Measurements from ENCODE around the gene OXA1L. TPM values are rescaled to one million over a fixed set of nuclear protein-coding genes. Genes with fewer than 3 reads are reported as not detected.

OXA1L gene
- total RNA-seq, 2 donors from 2014 or later: 114 TPM

DNA sequence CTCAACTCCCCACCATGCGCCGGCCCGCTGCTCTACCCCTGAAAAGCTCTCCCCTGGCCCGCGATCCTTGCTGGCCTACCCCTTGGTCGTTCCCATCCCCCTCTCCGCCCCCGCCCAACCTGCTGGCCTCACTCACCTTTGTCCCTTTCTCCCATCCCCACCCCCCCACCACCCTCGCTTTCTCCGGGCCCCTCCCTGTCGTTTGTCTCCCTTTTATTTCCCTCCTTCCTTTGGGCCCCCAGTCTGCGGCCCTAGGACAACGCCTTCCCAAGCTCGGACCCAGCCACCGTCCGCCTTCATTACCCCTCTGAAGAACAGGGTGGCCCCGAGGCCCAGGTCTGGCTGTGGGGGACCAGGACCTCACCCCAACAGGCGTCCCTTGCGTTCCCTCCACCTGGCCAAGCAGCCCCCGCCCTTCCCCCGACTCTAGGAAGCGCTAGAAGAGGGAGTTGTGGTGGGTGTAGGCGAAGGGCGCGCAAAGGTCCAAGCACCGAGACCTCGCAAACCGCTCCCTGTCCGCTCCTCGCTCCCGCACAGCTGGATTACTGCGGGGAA, 55.6 kb downstream of the OXA1L start:
- Mint-ChIP-seq H3K9me3 (no peaks in the 10 kb centered on the region), H3K27me3 (ENCODE audit: insufficient read depth) (peaks cover 5% of the 10 kb centered on the region), H3K27ac (peak overlapping the region; percentile 93), H3K36me3 (ENCODE audit: low read depth) (no peaks in the 10 kb centered on the region), H3K4me3 (peak overlapping the region; percentile 67), H3K4me1 (peaks cover 42% of the 10 kb centered on the region)
- DNase-seq: peak; percentile 92
- H3K4me1 ChIP-seq (ENCODE audit: control insufficient read depth, insufficient read depth, low read length): peaks cover 15% of the 10 kb centered on the region
- peak overlapping the region; percentile 59 for H3K27ac ChIP-seq (ENCODE audit: low read depth, low read length)
- WGBS, 2 experiments (ENCODE audit: insufficient coverage in 1 of 2, insufficient read length in 1 of 2): 13 to 24% methylated on average over 5 to 30 of the region's 32 CpGs
- H3K27me3 ChIP-seq (ENCODE audit: control insufficient read depth, insufficient read depth, low read length, poor library complexity, severe bottlenecking): no peaks in the 10 kb centered on the region
- H3K36me3 ChIP-seq (ENCODE audit: control insufficient read depth, insufficient read depth, low read length): no peaks in the 10 kb centered on the region
- H3K4me3 ChIP-seq (ENCODE audit: low read length): peak overlapping the region; percentile 73
- no peaks in the 10 kb centered on the region for H3K9me3 ChIP-seq (ENCODE audit: control insufficient read depth, low read length)
- TF ChIP-seq, protein P1, sequence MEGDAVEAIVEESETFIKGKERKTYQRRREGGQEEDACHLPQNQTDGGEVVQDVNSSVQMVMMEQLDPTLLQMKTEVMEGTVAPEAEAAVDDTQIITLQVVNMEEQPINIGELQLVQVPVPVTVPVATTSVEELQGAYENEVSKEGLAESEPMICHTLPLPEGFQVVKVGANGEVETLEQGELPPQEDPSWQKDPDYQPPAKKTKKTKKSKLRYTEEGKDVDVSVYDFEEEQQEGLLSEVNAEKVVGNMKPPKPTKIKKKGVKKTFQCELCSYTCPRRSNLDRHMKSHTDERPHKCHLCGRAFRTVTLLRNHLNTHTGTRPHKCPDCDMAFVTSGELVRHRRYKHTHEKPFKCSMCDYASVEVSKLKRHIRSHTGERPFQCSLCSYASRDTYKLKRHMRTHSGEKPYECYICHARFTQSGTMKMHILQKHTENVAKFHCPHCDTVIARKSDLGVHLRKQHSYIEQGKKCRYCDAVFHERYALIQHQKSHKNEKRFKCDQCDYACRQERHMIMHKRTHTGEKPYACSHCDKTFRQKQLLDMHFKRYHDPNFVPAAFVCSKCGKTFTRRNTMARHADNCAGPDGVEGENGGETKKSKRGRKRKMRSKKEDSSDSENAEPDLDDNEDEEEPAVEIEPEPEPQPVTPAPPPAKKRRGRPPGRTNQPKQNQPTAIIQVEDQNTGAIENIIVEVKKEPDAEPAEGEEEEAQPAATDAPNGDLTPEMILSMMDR (conservative IDR thresholded peaks at IDR 0.05): no peak
- peak overlapping the region; percentile 82 for H3K9ac ChIP-seq (ENCODE audit: extremely low read depth, low read length, poor library complexity, severe bottlenecking)

Other genes with a start within 250 kb of the OXA1L start
- gene DAD1, start 177.5 kb upstream of the OXA1L start, total RNA-seq: 100 to 1,000 TPM; 176 to 193 TPM
- gene ABHD4, start 168.4 kb upstream of the OXA1L start, total RNA-seq: 10 to 100 TPM; 68.3 to 77.7 TPM
- gene OR6J1, start 122.3 kb upstream of the OXA1L start, total RNA-seq: not detected
- 10 to 100 TPM; 16.7 to 17.0 TPM for gene SLC7A7, start 48.7 kb downstream of the OXA1L start, total RNA-seq
- gene MRPL52, start 63.2 kb downstream of the OXA1L start, total RNA-seq: 100 to 1,000 TPM; 192 to 204 TPM
- gene MMP14, start 69.9 kb downstream of the OXA1L start, total RNA-seq: 100 to 1,000 TPM; 181 to 220 TPM
- 10 to 100 TPM; 28.9 to 41.5 TPM for gene LRP10, start 105.1 kb downstream of the OXA1L start, total RNA-seq
- gene REM2, start 116.5 kb downstream of the OXA1L start, total RNA-seq: 1 to 10 TPM in 1 of 2 donors, under 1 TPM in 1; 0.77 to 1.2 TPM
- 10 to 100 TPM; 52.0 to 68.6 TPM for gene RBM23, start 152.5 kb downstream of the OXA1L start, total RNA-seq
- gene PRMT5, start 162.7 kb downstream of the OXA1L start, total RNA-seq: 100 to 1,000 TPM; 111 to 112 TPM
- gene HAUS4, start 190.4 kb downstream of the OXA1L start, total RNA-seq: 10 to 100 TPM; 43.2 to 57.1 TPM
- gene AJUBA, start 215.9 kb downstream of the OXA1L start, total RNA-seq: 10 to 100 TPM; 34.2 to 51.4 TPM
- gene C14orf93, start 243.5 kb downstream of the OXA1L start, total RNA-seq: 1 to 10 TPM; 7.0 to 9.4 TPM

Measured in endodermal cell (in vitro differentiated cells).